DMS53 (cell line): ENCODE measurements around the gene DIO3.

ENCODE experiments used
- DNase-seq: peaks from one replicate; lab custom pipeline; 2025; lab: John Stamatoyannopoulos, UW

DIO3 gene

GRCh38 chr14:101583715-101584054 is 22.4 kb downstream of the DIO3 start:
- DNase-seq = no peak

DNA sequence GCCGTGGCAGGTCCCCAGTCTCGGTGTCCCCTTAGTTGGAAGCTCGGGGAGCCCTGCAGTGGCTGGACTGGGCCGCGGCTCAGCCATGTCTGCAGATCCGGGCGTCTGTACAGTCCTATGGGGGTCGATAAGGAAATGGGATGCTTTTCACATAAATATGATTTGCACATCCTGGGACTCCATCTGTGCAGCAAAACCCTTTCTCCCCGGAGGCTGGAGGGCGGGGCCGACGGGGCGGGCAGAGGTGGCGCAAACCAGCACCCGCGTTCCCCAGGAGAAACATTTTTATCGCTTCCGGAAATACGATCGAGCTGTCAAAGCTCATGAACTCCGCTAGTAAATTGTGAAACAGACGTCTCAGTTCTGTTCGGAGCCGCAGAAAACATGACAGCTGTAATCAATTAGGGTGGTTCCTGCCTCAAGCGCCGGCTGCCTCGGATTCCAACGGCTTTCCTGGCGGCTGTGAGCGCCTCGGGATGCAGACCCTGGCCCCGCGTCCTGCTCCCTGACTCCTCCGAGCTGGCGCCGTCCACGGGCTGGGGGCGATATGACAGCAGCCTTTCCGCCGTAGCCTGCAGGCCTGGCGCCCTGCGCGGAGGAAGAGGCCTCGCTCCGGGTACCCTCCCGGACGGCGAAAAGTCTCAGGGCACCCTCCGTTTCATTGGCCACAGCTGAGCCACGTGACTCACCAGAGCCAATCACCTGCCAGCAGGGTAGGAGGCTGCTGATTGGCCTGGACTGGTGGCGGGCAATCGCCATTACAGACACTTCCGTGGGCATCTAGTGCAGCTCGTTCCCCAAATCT is 23.0 kb downstream of the DIO3 start:
- DNase-seq = no peak

GRCh38 chr14:101585211-101585610 is 23.9 kb downstream of the DIO3 start:
- DNase-seq = no peak

DNA sequence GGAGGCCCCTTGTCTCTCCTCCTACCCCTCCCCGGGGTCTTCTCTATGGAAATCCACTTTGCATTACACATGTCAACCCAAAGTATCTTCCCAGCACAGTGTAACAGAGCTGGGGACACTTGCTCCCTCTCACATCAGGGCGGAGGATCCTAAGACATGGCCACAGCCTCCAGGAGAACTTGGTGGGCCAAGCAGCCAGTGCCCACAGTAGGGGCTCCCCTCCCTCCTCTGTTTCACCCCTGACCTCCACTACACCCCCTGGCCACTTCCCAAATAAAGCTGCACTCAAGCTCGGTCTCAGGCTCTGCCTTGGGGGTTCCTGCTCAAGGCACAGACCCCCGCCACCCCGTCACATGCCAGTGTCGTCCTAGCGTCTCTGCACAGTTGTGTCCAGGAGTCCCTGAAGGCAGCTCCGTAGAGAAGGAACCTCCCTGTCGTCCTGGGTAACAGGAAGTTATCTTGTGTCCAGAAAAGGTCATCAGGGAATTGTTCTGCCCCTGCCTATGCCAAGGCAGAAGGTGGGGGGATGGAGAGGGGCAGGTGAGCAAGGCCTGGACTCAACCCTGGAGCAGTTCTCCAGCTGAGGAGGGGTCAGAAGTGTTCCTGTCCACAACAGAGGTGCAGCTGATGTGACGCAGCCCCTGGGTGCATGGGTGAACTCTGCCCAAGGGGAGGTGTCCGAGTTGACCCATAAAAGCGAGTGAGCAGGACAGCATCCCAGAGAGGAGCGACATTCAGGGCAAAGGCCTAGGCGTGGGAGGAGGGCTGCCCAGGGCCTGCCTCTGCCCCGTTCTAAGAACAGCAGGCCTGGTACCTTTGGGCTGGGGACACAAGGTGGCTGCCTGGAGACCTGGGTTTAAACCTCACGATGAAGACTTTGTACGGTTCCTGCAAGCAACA is 25.5 kb downstream of the DIO3 start:
- DNase-seq = no peak

DNA sequence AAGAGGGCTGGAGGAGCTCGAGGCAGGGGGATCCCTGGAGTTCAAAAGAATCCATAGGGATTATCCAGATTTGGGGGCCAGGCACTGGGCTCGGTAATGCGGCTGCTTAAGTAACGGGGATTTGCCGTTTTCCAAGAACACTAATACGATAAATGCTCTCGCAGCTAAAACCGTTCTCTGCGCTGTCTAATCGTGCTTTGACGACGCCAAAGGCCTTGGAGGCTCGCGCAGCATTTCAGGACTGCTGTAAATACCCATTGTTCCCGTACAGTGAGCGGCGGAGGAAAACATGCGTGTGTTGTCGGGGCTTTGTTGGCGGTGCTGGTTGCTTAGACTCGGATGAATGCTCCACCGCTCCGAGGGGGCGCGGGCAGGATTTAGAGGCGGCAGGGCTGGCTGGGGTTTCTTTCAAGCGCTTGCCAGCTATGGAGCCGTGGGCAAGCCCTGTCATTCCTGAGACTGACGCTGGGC is 26.2 kb downstream of the DIO3 start:
- DNase-seq = no peak

GRCh38 chr14:101588286-101588975 is 27.1 kb downstream of the DIO3 start:
- DNase-seq = no peak

GRCh38 chr14:101588990-101589389 is 27.7 kb downstream of the DIO3 start:
- DNase-seq = no peak

GRCh38 chr14:101589486-101590015 is 28.3 kb downstream of the DIO3 start:
- DNase-seq = no peak

- no peak for DNase-seq
Measured at GRCh38 chr14:101590062-101590461, 28.8 kb downstream of the DIO3 start.

DNA sequence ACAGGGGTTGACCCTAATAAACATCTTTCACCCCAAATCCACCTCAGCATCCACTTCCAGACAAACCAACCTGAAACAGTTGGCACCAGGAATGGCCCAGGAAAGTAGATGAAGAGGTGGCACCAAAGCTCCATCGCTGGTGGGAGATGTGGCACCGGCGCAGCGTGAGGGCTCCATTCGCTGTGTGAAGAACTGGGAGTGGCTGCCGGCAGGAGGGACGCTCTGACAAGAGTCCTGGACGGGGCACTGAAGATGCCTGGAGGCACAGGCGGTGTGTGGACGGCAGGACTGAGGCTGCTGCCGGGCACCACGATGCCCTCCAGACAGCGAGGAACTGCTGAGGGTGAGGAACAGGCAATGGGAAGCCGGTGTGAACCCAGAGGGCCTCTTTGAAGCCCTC is 29.3 kb downstream of the DIO3 start:
- no peak for DNase-seq

GRCh38 chr14:101591121-101591520 is 29.8 kb downstream of the DIO3 start:
- no peak for DNase-seq

DNA sequence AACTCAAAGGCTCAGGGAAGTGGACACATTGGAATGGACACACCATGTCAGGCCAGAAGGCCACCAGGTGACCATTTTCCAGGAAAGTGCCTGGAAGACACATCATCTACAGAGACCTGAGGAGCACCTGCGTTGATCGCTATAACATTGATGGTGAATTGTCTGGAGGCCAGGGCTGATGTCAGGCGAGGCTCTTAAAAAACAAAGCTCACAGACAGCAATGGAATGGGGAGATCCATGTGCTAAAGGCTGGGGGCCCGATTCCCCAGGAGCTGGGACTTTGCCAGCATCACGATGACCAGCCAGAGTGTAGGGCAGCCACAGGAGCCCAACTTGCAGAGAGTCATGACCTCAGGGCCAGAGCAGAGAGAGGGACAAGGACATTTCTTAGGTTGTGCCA is 30.3 kb downstream of the DIO3 start:
- DNase-seq = no peak

DNA sequence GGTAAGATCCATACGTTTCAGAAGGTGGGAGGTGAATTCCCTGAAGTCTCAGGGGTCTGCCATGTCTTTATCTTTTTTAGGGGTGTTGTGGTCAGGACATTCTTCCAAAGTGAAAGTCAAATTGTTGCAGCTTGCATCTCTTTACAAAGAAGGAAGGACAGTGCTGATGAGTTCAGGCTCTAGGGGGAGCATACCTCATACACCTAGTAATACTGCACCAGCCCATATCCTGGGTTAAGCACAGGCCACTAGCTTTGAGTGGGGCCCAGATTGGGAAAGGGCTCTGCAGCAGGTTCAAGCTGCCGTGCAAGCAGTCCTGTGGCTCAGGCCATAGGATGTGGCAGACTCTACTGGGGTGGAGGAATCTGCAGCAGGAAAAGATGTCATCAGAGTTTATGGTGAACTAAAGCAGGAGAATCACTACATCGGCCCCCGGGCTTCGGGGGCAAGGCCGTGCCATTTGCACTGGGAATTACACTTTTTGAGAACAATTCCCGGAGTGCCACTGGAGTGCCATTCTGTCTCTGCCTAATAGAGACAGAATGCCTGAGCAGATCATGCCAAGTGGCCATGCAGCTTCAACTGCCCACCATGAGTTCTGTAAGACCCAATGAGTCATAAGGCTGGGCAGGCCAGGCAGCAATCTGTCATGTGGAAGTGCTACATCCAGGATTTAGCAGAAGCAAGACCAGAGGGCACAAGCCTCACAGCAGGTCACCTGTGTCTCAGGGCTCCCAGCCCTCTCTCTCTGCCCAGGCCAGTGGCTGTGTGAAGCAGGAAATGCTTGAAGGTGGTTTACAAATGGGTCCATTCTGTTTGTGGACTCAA is 32.3 kb downstream of the DIO3 start:
- DNase-seq = no peak

DNA sequence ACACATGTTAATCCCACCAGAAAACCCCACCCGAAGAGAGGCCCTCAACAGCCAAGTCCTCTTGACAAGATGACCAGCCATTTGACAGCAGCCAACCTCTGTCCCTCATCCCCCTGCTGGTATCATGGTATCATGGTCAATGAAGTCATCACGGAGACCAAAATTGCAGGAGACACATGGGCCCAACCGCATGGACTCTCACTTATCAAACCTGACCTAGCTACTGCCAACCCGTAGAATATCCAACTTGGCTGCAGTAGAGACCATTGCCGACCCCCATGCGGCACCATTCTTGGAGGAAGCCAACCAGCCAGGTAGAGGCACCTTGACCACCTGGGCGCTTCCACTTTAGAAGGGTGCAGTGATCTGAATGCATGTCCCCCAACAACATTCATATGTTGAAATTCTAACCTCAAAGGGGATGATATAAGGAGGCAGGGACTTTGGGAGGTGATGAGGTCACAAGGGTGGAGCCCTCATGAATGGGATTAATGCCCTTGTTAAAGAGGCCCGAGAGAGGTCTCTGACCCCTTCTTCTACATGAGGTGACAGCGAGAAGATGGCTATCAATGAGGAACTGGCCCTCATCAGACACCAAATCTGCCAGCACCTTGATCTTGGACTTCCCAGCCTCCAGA is 33.3 kb downstream of the DIO3 start:
- DNase-seq = no peak

DNA sequence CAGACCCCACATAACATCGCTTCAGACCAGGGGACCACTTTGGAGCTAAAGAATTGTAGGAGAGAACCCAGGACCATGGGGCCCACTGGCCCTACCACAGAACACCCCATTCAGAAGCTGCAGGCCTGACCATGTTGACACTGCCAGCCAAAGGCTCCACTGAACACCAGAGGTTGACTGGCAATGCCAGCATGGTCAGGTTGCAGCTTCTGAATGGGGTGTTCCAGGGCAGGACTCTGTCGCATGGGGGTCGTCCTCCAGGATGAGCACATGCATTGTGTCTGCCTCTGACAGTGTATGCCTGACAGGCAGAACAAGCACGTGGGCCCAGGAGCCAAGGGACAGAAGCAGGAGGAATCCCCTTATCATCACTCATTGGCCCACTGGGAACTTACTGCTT is 34.1 kb downstream of the DIO3 start:
- no peak for DNase-seq

DNA sequence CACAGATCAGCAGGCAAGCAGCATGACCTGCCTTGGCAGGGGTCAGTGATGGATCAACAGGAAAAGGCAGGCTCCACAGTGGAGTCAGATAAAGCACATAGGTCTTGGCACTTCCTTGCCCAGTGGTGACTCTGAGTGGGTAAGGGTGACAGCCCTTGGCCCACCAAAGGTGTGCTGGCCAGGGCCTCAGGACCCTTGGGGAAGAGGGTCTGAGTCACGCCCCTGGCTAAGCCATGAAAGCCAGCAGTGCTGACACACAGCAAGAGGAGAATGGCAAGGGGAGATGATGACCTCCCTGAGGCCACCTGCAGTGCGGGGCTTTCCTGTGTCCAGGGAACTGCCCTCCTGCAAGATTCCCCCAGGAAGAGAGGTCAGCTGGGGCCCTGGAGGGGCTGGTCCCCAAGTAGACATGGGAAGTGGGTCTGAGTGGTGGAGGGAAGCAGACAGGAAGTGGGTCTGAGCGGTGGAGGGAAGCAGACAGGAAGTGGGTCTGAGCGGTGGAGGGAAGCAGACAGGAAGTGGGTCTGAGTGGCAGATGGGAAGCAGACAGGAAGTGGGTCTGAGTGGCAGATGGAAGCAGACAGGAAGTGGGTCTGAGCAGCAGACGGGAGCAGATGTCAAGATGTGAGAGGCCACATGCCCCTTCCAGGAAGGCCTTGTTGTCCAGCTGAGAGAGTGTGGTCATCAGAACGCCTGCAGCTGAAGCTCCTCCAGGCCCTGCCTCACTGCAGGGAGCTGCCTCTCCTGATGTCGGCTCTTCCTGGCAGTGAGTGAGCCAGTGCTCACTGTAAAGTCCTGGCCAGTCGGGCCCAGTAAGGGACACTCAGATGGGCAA is 34.8 kb downstream of the DIO3 start:
- DNase-seq = no peak

DNA sequence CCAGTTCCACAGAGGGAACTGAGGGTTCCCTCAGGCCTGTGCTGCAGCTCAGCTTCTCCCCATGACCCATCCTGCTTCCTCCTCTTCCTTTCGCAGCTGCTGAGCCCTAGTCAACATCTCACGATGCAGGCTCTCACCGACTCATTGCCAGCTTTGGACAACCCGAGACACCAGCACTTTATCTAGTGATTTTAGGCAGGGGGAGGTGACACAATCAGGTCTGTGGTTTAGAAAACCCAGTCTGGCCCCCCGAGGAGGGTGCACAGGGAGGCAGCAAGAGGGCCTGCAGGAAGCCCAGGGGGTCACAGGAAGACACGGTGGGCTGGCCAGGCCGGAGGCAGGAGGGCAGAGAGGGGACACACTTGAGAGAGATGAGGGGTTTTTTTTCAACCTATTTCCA is 35.4 kb downstream of the DIO3 start:
- DNase-seq = no peak

DNA sequence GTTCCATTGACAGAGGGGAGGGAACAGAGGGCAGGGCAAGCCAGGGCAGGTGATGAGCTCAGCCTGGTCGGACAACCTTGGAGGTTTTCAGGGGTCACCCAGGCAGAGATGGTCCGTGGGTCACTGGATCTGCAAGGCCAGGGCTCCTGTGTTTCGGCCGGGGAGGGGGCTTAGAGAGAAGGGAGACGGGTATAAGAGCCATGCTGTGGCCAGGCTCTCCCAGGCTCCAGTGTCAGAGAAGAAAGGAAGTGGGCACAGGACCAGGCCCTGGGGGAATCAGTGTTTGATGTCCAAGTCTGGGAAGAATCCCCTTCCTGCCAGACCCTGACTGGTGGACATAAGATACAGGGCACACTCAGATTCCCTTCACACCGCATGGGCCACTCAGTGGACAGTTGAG is 36.9 kb downstream of the DIO3 start:
- no peak for DNase-seq

- no peak for DNase-seq
Measured at GRCh38 chr14:101598571-101599233, 37.4 kb downstream of the DIO3 start.
